Vein endothelial cell (primary cell): ENCODE data around the gene SIGLEC7. TPM values are rescaled to one million over a fixed set of nuclear protein-coding genes. Genes with fewer than 3 reads are reported as not detected.

ENCODE experiments used
- total RNA-seq: library from RNA; depleted of rRNA; stranded (reverse); fragments of >200 nt; gene quantifications from 2 replicates; pipeline ENCODE4 v1.2.3, GENCODE V29; 2012

The SIGLEC7 gene
- not detected in 2 replicates for total RNA-seq

DNA sequence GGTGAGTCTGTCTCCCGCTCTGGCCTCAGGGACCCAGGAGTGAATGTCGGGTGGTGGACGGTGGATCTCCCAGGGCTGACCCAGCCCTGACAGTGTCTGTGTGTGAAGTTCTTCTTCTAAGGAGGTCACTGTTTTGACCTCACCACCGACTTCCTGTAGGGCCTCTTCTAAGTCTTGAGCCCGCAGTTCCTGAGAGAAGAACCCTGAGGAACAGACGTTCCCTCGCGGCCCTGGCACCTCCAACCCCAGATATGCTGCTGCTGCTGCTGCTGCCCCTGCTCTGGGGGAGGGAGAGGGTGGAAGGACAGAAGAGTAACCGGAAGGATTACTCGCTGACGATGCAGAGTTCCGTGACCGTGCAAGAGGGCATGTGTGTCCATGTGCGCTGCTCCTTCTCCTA is at the start of gene SIGLEC7:
TSS of gene SIGLEC7 (plus strand) at position 183 of the 400 bp plus-strand sequence. CDS start at position 252, 69 bp downstream.

GRCh38 chr19:51108066-51108804 is 33.9 kb upstream of the SIGLEC7 start, which contains the start of gene CTU1:
CTU1 (minus strand) TSS chr19:51108409; CDS start chr19:51104569, 3,840 bp downstream.

GRCh38 chr19:51124729-51125128 is 17.4 kb upstream of the SIGLEC7 start, which contains the start of gene SIGLEC9:
SIGLEC9 (plus strand) TSS chr19:51124906; CDS start chr19:51124975, 69 bp downstream.

Other genes with a start within 250 kb of the SIGLEC7 start
- gene KLK4, start 230.9 kb upstream of the SIGLEC7 start, total RNA-seq: not detected in 2 replicates
- not detected in 2 replicates for gene KLK5, start 189.3 kb upstream of the SIGLEC7 start, total RNA-seq
- gene KLK6, start 172.7 kb upstream of the SIGLEC7 start, total RNA-seq: 0.29 TPM in 1 of 2 replicates, not detected in the other
- not detected in 2 replicates for gene KLK7, start 158.4 kb upstream of the SIGLEC7 start, total RNA-seq
- not detected in 2 replicates for gene KLK8, start 140.7 kb upstream of the SIGLEC7 start, total RNA-seq
- not detected in 2 replicates for gene KLK10, start 122.6 kb upstream of the SIGLEC7 start, total RNA-seq
- gene KLK11, start 115.7 kb upstream of the SIGLEC7 start, total RNA-seq: not detected in 2 replicates
- gene KLK12, start 107.3 kb upstream of the SIGLEC7 start, total RNA-seq: not detected in 2 replicates
- not detected in 2 replicates for gene KLK13, start 77.2 kb upstream of the SIGLEC7 start, total RNA-seq
- gene KLK14, start 59.4 kb upstream of the SIGLEC7 start, total RNA-seq: not detected in 2 replicates
- 5.6 and 6.9 TPM in 2 replicates for gene CTU1, start 33.9 kb upstream of the SIGLEC7 start, total RNA-seq
- gene SIGLEC9, start 17.4 kb upstream of the SIGLEC7 start, total RNA-seq: not detected in 2 replicates
- gene CD33, start 82.8 kb downstream of the SIGLEC7 start, total RNA-seq: not detected in 2 replicates
- not detected in 2 replicates for gene SIGLECL1, start 108.8 kb downstream of the SIGLEC7 start, total RNA-seq
- gene IGLON5, start 169.3 kb downstream of the SIGLEC7 start, total RNA-seq: not detected in 2 replicates
- gene VSIG10L, start 199.8 kb downstream of the SIGLEC7 start, total RNA-seq: 0.19 and 0.33 TPM in 2 replicates
- gene ETFB, start 224.1 kb downstream of the SIGLEC7 start, total RNA-seq: 58.4 and 87.9 TPM in 2 replicates
- gene CLDND2, start 226.7 kb downstream of the SIGLEC7 start, total RNA-seq: not detected in 2 replicates
- gene NKG7, start 230.4 kb downstream of the SIGLEC7 start, total RNA-seq: not detected in 2 replicates
- gene LIM2, start 245.7 kb downstream of the SIGLEC7 start, total RNA-seq: not detected in 2 replicates
- gene C19orf84, start 248.3 kb downstream of the SIGLEC7 start, total RNA-seq: not detected in 2 replicates